Type B pancreatic cell (in vitro differentiated cells): ENCODE measurements around the gene IMMP2L. TPM values are rescaled to one million over a fixed set of nuclear protein-coding genes. Genes with fewer than 3 reads are reported as not detected.

ENCODE experiments used
- DNase-seq: peaks from one replicate; pipeline ENCODE4 v3.0.0; 2021; ENCODE audit warnings: mixed read lengths; ENCODE audit not compliant: unreplicated experiment; ENCODE audit errors: extremely low spot score
- H3K27ac Mint-ChIP-seq: 2 replicates; pipeline ENCODE4 v1.8.0; 2021; ENCODE audit warnings: mild to moderate bottlenecking, mixed read lengths
- H3K27me3 Mint-ChIP-seq: 2 replicates; pipeline ENCODE4 v1.8.0; 2021; ENCODE audit warnings: mixed read lengths
- H3K36me3 Mint-ChIP-seq: 2 replicates; pipeline ENCODE4 v1.8.0; 2021; ENCODE audit warnings: mixed read lengths
- H3K4me1 Mint-ChIP-seq: one replicate; pipeline ENCODE4 v1.8.0; 2021; ENCODE audit warnings: mixed read lengths; ENCODE audit not compliant: unreplicated experiment
- H3K4me3 Mint-ChIP-seq: 2 replicates; pipeline ENCODE4 v1.8.0; 2021; ENCODE audit warnings: mild to moderate bottlenecking, mixed read lengths
- H3K9me3 Mint-ChIP-seq: 2 replicates; pipeline ENCODE4 v1.8.0; 2021; ENCODE audit warnings: mixed read lengths
- total RNA-seq: library from RNA; stranded (reverse); gene quantifications from 2 replicates; pipeline ENCODE4 v1.2.1, GENCODE V29; 2021; ENCODE audit warnings: low replicate concordance
- TF ChIP-seq, protein P1 (sequence below): fragments of 200-600 bp; sonication (generic); conservative IDR thresholded peaks from 2 replicates; pipeline ENCODE4 v1.5.0; 2021; ENCODE audit warnings: antibody characterized with exemption, mild to moderate bottlenecking

The IMMP2L gene
- total RNA-seq, 1 donor from 2014 or later = 23.0 TPM

DNA sequence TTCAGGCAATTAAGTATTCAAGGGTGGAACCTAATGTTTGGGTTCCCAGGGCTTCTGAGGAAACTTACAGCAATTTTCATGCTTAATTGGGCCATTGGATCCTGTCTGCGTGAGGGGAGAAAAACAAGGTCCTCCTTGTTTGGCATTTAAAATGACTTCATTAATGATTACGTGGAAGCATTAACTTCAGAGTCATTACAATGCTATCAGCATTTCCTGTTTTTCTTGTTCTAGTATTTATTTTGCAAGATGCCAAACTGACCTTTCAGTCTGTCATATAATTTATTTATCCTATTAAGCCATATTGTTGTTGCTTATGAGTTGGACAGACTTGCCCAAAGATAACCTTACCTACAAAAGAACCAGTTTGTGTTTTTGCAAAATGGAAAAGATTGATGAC, 795.4 kb downstream of the IMMP2L start:
- TF ChIP-seq, protein P1, sequence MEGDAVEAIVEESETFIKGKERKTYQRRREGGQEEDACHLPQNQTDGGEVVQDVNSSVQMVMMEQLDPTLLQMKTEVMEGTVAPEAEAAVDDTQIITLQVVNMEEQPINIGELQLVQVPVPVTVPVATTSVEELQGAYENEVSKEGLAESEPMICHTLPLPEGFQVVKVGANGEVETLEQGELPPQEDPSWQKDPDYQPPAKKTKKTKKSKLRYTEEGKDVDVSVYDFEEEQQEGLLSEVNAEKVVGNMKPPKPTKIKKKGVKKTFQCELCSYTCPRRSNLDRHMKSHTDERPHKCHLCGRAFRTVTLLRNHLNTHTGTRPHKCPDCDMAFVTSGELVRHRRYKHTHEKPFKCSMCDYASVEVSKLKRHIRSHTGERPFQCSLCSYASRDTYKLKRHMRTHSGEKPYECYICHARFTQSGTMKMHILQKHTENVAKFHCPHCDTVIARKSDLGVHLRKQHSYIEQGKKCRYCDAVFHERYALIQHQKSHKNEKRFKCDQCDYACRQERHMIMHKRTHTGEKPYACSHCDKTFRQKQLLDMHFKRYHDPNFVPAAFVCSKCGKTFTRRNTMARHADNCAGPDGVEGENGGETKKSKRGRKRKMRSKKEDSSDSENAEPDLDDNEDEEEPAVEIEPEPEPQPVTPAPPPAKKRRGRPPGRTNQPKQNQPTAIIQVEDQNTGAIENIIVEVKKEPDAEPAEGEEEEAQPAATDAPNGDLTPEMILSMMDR = no peak
- H3K4me1 Mint-ChIP-seq = peaks cover 13% of the 10 kb centered on the region
- no peaks in the 10 kb centered on the region for H3K36me3 Mint-ChIP-seq
- no peaks in the 10 kb centered on the region for H3K27me3 Mint-ChIP-seq
- peak overlapping the region; percentile 35 for H3K4me3 Mint-ChIP-seq
- DNase-seq = no peak
- H3K9me3 Mint-ChIP-seq = no peaks in the 10 kb centered on the region
- peak overlapping the region; percentile 35 for H3K27ac Mint-ChIP-seq

DNA sequence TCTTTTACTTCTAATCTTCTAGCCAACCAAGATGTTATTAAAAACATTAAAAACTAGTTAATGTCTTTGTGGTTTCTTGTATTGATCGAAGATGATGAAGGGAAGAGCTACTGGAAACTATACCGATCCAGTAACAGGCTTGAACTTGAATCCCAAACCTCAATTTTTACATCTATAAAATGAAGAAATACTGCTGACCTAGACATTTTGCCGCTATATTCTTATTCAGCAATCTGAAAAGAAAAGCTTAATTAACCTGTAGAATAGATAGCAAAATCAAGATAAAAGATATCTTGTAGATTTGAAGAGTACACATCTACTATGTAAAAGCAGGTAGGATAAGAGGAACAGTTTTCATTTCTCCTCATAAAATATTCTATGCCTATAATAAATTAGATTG, 797.4 kb downstream of the IMMP2L start:
- Mint-ChIP-seq H3K9me3 (no peaks in the 10 kb centered on the region), H3K4me3 (no peak overlapping the region), H3K27me3 (no peaks in the 10 kb centered on the region), H3K27ac (no peak overlapping the region), H3K36me3 (no peaks in the 10 kb centered on the region), H3K4me1 (peaks cover 22% of the 10 kb centered on the region)
- TF ChIP-seq, protein P1 = no peak
- DNase-seq = no peak

DNA sequence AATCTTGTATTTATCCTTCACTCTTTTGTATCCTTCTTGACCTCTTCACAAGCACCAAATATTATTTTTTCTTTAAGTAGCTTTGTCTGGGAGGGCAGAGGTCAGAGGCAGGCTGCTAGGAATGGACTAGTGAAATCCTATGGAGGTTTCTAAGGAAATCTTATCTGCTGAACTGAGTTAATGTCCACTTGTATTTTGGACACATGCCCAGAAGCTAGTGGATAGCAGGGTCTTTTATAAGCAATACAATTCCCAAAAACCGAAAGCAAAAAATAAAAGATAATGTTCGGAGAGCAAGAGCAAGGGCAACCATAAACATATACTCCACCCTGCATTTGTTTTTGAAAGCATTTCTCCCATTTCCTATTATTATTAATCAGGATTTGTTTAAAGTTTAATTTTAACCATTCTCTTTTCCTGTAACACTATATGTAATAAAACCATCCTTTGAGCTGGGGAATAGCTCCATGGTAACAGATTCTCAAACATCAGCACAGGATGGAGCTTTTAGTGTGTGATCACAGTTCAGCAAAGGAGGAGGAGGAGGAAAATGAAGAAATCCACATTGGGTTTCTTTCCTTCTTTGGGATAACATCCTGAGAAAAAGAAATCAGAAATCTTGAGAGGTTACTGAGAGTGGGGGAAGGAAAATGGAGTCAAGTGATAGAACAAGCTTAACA, 799.6 kb downstream of the IMMP2L start:
- no peaks in the 10 kb centered on the region for H3K27me3 Mint-ChIP-seq
- no peaks in the 10 kb centered on the region for H3K9me3 Mint-ChIP-seq
- no peaks in the 10 kb centered on the region for H3K36me3 Mint-ChIP-seq
- no peak overlapping the region for H3K27ac Mint-ChIP-seq
- DNase-seq = no peak
- peaks cover 28% of the 10 kb centered on the region for H3K4me1 Mint-ChIP-seq
- no peak overlapping the region for H3K4me3 Mint-ChIP-seq
- TF ChIP-seq, protein P1 = no peak

DNA sequence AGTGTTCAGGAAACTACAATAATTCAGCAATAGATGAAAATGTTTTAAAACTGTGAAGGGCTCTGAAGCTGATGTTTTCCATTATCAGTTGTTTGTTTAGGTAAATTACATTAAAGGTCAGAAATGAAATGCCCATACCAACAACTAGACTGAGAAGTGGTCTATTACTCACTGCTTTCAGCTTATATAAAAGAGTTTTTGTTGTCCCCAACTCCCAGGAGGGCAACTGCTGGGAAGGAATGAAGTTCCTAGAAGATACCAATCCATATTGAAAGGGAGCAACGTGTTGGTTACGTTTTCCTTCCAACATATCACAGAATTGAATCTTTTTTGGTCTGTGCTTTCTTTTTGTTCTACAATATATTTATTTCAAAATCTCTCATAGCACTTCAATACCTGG, 802.0 kb downstream of the IMMP2L start:
- no peak for DNase-seq
- TF ChIP-seq, protein P1 = no peak
- H3K27me3 Mint-ChIP-seq = no peaks in the 10 kb centered on the region

DNA sequence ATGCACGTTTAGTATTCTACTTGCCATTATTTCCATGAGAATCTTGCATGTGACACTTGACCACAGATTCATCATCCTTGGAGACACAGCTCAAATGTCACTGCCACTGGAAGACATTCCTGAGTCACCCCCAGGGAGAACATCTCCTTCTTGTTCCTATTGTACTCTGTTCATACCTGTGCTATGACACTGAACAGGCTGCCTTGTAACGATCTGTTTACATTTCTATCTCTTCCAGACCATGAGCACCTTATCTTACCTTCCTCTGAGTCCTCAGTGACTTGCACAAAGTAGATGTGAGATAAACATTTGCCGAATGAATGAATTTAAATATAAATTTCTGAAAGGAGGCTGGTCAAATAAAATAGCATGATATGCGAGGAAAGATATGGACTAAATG, 803.2 kb downstream of the IMMP2L start:
- no peaks in the 10 kb centered on the region for H3K36me3 Mint-ChIP-seq
- TF ChIP-seq, protein P1 = no peak
- no peak for DNase-seq
- no peaks in the 10 kb centered on the region for H3K9me3 Mint-ChIP-seq
- H3K4me3 Mint-ChIP-seq = no peak overlapping the region
- H3K27me3 Mint-ChIP-seq = no peaks in the 10 kb centered on the region
- peaks cover 24% of the 10 kb centered on the region for H3K4me1 Mint-ChIP-seq
- H3K27ac Mint-ChIP-seq = no peak overlapping the region

More for the DNA sequence above, 802.0 kb downstream of the IMMP2L start:
- Mint-ChIP-seq H3K27ac (no peak overlapping the region), H3K4me1 (peaks cover 24% of the 10 kb centered on the region), H3K9me3 (no peaks in the 10 kb centered on the region), H3K4me3 (no peak overlapping the region), H3K36me3 (no peaks in the 10 kb centered on the region)
